ENCODE results near the gene MYB.

Gene MYB

DNA sequence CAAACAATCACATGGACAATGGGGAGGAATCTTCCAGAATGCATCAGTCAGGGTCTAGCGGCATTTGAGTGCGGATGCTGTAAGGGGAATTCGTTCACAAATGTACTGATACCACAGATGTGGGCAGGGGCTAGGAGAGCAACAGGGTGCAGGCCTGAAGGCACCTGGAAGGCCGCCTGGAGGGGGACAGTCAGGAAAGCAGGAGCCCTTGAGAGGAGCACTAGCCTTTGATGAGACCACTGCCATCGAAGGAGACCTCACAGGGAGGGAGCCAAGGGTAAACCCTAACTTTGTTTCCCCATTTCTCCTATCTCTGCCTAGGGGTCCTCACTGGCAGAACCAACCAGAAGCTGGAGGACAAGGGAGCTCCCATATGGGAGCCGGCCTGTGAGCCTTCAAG lies 38.2 kb downstream of the MYB start:
- no peak for DNase-seq (ENCODE audit: low read depth in 2 of 2, low spot score in 1 of 2)

DNA sequence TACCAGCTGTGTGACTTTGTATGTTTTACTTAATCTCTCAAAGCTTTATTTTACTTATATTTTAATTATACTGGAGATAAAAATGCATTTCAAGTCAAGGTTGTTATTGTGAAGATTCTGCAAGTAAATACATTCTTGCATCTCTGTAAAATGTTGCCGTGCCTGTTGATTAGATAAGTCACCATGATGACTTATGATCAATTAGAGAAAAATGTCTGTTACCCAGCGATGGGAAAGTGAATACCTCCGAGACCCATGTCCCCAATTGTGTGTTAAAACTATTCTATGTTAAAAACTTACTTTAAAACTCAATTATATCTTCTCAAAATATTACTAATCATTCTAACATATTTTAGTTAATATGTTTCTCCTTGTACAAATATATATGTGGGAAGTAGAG lies 39.9 kb downstream of the MYB start:
- no peak for DNase-seq (ENCODE audit: low read depth in 2 of 2, low spot score in 1 of 2)

DNA sequence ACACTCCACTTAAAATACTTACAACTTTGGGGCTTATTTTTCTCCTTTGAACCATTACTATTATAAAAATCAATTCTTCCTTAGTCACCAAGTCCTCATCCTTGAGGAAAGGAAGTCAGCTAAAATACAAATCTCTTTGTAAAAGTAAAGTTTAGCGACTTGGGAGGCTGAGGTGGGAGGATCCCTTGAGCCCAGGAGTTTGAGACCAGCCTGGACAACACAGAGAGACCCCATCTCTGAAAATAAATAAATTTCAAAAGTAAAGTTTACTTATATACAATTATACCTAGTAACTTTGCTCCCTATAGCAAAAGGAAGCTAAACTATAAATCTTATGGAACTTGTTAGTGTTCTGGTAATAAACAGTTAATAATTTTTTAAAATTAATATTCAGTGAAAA lies 40.4 kb downstream of the MYB start:
- DNase-seq (ENCODE audit: low read depth in 2 of 2, low spot score in 1 of 2), result no peak

DNA sequence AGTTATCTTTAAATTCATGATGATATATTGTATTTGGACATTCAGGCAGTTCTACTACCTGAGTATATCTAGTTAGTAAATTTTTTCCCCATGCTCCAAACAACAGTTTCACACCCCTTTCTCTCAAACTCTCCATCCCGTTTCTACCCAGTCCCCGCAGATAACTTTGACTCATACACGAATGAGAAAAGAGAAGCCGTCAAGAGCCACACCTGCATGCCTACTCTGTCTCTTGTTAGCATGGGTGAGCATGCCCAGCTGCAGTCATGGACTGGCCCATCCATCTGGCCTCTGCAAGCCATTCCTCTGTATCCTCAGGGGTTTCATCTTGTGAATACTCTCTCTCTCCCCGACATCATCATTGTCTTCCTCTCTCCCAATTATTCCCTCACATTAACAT lies 41.5 kb downstream of the MYB start:
- DNase-seq (ENCODE audit: low read depth in 2 of 2, low spot score in 1 of 2), result no peak

DNA sequence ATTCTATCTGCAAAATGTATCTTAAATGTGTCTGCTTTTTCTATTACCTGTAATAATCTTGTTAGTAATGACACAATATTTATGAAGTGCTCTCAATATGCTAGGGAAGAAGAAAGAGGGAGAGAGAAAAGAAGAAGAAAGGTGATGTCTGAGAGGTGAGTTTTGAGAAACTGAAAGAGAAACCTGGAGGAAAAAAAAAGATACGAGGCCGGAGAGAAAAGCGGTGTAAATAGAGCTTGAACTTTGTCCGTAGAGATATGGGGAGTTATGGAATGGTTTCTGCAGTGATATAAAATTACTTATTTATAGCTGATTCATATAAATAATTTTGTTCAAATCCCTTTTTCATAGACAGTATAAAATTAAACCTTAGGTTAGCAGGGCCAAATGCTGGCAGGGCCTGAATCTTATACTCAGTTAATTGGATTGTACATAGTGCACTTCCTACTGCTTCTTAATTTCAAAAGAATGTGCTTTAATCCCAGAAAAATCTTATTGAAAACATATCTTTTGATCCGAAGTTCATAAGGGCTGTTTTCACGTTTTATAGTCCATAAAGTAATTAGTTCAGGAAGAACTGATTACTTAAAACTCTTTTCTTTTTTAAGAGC lies 43.0 kb downstream of the MYB start:
- no peak for DNase-seq (ENCODE audit: low read depth in 2 of 2, low spot score in 1 of 2)

DNA sequence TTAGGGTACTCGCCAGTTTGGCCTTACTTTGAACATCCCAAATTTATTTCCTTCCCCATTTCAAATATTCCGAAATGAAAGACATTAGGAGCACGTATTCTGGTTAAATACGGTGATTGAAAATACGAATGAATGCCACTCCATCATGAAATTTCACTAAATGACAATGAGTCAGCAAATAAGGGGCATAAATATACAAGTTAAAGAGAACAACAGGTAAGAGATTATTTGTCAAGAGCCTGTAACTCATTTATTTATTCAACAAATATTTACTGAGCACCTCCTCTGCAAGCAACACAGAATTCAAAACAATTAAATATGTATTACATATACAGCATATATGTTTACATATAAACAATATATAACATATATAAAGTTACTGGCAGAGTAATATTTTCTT lies 44.8 kb downstream of the MYB start:
- DNase-seq (ENCODE audit: low read depth in 2 of 2, low spot score in 1 of 2), result no peak

DNA sequence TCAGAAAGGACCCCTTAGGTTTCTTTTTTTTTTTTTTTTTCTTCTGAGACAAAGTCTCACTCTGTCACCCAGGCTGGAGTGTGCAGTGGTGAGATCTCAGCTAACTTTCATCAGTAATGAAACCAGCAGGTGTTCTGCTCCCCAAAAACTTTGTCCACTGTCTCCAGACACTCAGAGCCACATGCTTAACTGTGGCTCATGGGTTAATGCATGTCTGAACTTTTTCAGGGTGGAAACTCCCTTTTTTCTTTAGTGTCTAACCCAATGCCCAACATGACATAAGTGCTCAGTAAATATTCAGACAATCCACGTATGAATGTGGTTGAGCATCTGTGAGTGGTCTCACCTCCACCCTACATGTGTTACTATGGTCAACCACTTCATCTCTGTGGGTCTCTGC lies 45.4 kb downstream of the MYB start:
- no peak for DNase-seq (ENCODE audit: low read depth in 2 of 2, low spot score in 1 of 2)

DNA sequence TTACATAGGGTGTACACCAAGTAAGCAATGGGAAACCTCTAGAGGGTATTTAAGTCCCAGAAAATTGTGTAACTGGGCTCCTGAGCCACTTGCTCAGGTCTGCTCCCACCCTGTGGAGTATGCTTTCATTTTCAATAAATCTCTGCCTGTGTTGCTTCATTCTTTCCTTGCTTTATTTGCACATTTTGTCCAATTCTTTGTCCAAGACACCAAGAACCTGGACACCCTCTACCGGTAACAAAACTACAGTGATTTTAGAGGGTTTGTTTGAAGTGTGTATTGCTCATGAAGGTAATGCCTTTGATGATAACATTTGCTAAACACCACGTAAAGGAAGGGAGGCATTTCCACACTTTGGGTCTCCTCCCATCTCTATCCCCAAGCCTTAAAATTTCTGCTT lies 46.2 kb downstream of the MYB start:
- DNase-seq (ENCODE audit: low read depth in 2 of 2, low spot score in 1 of 2), result no peak

DNA sequence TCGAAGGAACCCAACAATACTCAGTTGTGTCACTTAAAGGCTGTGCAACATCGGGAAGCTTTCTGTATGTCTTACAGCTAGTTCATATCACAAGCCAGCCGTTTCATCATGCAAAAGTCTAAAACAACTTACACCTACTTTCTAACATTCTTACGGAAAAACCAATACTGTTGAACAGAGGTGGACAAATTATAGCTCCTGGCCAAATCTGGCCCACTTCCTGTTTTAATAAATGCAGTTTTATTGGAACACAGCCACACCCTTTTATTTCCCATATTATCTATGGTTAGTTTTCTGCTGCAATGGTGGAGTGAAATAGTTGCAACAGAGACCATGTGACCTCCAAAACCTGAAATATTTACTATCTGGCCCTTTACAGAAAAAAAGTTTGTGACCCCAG lies 46.6 kb downstream of the MYB start:
- DNase-seq (ENCODE audit: low read depth in 2 of 2, low spot score in 1 of 2), result no peak

DNA sequence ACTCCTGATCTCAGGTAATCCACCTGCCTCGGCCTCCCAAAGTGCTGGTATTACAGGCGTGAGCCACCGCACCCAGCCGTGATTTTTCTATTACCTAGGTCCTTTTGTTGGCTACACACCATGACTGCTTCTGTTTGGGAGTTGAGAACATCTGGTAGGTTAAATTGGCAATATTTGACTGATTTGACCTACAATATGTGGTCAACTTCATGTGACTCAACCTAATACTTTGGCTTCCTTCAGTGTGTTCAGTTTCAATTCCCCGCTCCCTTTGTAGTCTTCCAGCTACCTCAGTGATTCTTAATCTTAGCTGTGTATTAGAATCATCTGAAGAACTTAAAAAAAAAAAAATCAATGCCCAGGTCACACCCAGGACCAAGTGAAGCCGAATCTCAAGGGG lies 47.4 kb downstream of the MYB start:
- no peak for DNase-seq (ENCODE audit: low read depth in 2 of 2, low spot score in 1 of 2)

DNA sequence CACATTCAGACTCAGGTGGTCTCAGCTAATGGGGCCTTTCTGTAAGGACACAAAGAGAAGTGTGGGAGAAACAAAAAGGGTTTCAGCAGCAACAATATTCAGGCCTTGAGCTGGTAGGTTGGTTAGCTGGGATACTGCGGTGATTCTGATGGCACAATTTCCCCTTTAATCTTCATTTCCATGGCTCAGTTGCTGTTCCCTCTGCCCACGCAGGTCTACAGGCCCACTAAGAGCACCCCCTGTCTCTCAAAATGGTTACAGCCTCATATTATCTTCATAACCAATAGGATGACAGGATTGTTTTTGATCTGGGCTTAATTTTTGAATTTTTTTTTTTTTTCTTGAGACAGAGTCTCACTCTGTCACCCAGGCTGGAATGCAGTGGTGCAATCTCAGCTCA lies 48.9 kb downstream of the MYB start:
- DNase-seq (ENCODE audit: low read depth in 2 of 2, low spot score in 1 of 2), result no peak

DNA sequence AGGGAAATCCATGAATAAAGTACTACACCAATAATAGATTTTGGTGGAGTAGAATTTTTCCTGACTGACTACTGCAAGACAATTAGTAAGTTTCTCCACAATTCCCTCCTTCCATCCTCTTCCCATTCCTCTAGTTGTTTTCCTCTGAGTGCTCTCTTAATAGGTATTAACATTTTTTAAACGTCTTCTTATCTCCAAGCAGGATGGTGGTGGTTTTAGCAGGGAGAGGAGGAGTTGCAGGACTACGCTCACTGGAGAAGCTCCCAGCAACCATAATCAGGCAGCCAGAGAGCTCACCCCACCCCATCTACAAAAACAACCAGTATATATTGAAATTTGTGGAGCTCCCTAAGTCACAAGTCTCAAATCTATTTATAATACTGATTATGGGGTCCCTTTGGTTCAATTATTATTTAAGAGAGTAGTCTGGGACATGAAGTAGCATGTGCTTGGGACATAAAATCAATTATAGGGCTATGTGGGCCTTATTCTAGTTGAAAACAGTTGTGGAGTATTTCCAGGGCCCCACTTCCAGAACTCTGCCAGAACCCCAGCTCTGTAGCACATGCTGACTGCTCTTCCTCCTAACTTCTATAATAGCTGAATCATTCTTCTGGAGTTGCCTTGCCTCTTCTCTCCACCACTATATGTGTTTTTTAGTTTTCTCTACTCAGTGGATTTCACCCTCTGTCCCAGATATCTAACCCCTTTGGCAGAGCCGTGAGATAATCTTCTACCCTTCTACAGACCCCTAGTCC lies 49.8 kb downstream of the MYB start:
- no peak for DNase-seq (ENCODE audit: low read depth in 2 of 2, low spot score in 1 of 2)

DNA sequence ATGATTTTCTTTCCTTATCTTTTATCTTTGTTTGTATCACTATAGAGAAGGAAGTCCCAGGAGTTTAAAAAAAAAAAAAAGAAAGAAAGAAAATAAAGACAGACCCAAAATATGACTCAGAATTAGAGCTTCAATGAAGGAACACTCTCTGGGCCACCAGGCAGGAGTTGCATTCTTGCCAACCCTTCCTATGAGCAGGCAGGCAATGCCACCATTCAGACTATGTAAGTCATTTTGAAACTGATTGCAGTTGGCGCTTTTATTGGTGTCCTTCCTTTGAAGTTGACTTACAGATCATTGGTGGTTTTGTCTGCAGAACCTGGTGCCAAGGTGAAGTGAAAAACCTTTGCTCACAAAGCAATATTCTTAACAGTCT lies 50.3 kb downstream of the MYB start:
- DNase-seq (ENCODE audit: low read depth in 2 of 2, low spot score in 1 of 2), result no peak

DNA sequence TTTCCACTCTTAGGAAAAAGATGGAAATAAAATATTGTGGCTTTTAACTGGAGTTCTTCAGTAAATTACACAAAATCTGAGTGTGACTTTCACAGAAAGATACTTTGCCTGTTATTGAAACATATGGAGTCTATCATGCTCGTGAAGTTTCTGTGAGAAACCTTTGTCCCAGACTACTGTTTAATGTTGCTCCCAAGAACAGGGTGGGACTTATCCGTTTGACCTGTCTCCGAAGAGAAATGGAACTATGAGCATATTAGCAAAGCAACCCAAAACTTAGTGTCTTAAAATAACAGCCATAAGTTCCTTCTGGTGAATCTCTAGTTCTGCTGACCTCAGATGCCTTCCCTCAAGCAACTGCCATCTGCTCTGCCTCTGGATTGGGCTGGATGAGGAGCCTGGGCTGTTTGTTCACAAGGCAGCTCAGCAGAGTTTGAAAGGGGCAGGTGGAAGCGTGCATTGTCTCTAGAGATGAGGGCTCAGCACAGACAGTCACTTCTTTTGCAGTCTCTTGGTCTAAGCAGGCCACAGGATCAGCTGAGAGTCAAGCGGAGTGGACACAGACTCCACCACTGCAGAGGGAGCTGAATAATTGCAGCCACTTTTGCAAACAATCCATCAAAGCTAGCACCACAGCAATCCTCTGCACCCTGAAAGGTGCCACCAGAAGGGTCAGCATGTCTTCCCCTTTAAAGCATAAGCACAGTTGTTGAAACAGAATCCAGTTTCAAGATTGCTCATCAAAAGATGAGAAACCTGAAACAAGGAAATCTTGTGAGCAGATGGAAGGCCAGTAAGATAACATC lies 52.8 kb downstream of the MYB start:
- DNase-seq (ENCODE audit: low read depth in 2 of 2, low spot score in 1 of 2), result no peak

DNA sequence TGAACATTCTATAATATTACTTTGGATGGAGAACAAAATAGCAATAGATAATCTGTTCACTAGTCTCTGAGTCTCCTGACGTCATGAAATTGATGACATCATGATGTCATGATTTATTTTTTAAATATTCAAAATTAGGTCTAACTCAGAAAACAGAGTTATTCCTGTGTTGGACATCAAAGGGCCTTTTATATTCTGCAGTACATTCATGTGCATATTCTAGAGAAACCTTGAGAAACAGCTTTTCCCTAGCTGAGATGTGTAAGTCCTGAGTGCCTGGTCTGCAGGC lies 53.3 kb downstream of the MYB start:
- no peak for DNase-seq (ENCODE audit: low read depth in 2 of 2, low spot score in 1 of 2)

DNA sequence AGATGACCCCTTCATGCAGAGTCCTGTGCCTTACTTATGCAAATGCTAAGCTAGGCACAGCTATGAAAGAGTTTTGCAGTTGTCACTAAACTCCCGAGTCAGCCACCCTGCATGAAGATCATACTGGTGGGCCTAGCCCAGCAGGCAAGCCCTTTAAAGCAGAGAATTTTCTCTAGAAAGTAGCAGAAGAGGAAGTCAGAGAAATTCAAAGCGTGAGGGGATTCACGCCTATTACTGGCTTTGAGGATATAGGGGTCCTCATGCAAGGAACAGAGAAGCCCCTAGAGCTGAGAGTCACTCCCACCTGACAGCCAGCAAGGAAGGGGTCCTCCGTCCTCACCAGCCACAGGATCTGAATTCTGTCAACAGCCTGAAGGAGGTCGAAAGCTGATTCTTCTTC lies 54.6 kb downstream of the MYB start:
- DNase-seq (ENCODE audit: low read depth in 2 of 2, low spot score in 1 of 2), result no peak

DNA sequence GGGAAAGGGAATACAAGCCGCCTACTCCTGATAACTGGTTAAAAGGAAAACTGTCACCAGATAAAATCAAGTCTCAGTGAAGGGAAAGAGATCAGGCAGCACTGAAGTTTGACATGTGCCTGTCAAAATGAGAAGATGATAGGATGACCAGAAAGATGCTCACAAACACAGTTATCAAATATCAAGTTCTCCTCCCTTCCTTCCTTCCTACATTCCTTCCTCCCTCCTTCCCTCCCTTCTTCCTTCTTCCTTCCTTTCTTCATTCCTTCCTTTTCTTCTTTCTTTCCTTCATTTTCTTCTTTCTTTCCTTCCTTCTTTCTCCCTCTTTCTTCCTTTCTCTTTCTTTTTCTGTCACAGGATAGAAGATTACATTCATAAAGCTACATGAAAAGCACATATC lies 55.2 kb downstream of the MYB start:
- no peak for DNase-seq (ENCODE audit: low read depth in 2 of 2, low spot score in 1 of 2)

DNA sequence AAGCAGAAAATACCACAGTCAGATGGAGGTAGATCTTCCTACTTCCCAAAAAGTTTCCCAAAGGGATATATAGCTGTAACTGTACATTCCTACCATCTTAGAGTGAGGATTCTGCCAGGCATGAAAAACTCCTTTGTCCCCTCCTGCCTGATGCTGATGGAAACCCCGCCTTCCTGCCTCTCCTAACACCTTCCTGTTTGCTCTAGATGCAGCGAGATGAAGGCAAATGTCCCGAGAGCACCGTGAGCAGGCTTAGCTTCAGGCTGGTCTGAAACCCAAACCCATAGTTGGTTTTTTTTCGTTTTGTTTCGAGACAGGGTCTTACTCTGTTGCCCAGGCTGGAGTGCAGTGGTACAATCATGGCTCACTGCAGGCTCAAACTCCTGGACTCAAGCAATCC lies 55.6 kb downstream of the MYB start:
- DNase-seq (ENCODE audit: low read depth in 2 of 2, low spot score in 1 of 2), result no peak

DNA sequence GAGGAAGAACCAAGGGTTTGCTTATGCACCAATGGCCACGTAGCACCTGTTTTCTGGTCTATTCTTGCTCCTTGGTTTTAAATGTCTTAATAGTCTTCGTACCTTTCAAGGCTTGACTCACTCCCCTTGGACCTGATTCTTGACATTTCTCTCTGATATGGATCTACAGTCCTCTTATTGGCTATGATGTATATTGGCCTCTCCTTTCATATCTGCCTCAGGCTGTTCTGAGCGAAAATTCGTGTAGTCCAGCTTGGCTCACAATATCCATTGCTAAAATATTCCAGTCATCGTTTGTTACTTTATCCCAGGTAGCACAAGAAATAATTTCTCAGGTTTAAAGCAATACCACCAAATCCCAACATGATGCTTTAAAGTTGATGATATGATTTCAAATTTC lies 59.6 kb downstream of the MYB start:
- no peak for DNase-seq (ENCODE audit: low read depth in 2 of 2, low spot score in 1 of 2)

DNA sequence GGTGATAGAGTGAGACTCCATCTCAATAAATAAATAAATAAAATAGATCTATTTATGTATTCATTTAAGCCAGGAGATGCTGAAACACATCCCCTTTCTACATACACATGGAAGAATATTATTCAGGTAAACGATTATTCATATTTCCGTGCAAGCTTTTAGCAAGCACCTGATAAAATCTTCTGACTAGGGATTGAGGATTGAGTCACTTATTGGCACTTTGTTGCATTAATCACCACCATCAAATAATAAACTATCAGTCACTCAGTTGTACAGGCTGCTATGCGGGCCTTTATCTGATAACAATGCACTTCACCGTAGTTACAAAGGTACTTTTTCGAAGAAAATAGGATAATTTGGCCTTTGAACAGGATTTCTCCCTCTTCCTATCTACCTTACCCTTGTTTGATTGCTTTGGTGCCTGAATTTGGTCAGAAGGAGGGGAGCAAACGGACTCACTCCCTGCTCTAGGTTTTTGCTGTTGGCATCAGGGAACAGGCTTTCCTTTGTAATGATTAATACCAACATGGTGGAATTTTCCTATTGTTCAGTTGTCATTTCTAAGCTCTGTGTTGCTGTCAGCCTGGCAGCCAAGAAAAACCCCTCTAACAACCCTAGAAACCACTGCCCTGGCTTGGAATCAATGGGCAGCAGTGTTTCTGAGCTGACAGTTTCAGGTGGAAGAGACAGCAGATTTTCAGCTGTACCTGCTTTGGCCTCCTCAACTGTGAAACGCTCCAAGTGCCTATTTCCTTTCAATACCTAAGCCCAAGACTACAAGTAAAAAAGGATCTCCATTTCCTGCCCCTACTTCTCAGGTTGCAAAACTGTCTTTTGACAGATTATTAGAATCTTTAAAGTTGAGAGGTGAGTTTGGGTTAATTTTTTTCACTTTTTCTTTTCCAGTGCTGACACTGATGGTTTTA lies 63.0 kb downstream of the MYB start:
- DNase-seq (ENCODE audit: low read depth in 2 of 2, low spot score in 1 of 2), result no peak

DNA sequence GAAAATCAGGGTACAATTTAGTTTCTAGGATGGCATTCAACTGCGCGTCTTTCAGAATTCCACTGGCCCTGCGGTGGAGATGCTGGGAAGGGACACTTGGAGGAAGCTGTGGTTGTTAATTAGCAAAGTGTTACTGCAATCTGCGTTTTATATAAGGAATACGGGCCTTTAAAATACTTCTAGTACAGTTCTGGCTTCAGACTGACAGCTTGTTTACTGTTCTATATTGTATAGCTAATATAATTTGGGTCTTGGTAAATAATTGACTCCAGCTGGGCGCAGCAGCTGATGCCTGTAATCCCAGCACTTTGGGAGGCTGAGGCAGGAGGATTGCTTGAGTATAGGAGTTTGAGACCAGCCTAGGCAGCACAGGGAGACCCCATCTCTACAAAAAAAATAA lies 63.7 kb downstream of the MYB start:
- DNase-seq (ENCODE audit: low read depth in 2 of 2, low spot score in 1 of 2), result no peak

All from stimulated activated CD8-positive, alpha-beta memory T cell treated with anti-CD3 and anti-CD28 coated beads, Interleukin-4, amount 100 ng/mL, for 1 hour (primary cell).